Hematopoietic multipotent progenitor cell (in vitro differentiated cells): ENCODE results near the gene DSG2. TPM values are rescaled to one million over a fixed set of nuclear protein-coding genes. Genes with fewer than 3 reads are reported as not detected.
"Not testable (repeated sequence)": the region's sequence is repeated elsewhere in the genome, so short reads cannot be mapped to it uniquely, and the experiment has no call there.

Source experiments
- DNase-seq, 3 donors: peaks; one replicate each; pipeline ENCODE4 v3.0.0-alpha.2; 2011 to 2015; ENCODE audit warnings: low read depth in 2 of 3, low spot score in 2 of 3
- total RNA-seq: library from RNA; depleted of rRNA; stranded (reverse); fragments of >200 nt; gene quantifications from one replicate; pipeline ENCODE4 v1.2.3, GENCODE V29; 2012

DSG2 gene
- total RNA-seq: 16.7 TPM

DNA sequence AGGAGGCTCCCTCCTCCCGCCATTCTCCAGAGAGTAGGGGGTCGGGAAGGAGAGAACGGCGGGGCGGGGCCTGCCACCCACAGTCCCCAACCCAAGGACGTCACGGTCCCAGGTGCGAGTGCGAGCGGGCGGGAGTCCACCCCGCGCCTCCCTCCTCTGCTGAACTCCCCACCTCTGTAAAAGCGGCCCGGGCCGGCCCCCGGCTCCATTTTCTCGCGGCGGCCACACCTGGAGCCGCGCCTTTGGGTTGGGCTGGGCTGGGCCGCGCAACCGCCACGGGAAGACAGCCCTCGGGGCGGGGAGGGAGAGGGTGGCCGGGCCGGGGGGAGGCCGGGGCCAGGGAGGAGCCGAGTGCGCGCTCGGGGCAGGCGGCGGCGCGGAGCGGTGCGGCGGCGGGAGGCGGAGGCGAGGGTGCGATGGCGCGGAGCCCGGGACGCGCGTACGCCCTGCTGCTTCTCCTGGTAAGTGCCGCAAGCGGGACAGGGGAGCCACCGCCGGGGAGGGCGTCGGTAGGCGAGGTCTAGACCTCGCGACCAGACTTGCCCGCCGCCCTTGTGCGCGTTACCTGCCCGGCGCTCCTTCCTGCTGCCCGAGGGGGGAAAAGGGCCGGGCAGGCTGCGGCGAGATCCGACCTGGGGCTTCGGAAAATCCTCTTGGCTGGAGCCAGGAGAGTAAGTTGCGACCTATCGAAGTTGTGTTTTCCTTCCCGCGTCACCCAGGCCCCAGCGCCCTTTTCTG, at the start of gene DSG2:
Gene DSG2 (plus strand): TSS at position 342 of the 738 bp plus-strand sequence. CDS start 75 bp downstream, at position 417.
- DNase-seq: peak in 2 of 3 donors; percentile 62 to 70

DNA sequence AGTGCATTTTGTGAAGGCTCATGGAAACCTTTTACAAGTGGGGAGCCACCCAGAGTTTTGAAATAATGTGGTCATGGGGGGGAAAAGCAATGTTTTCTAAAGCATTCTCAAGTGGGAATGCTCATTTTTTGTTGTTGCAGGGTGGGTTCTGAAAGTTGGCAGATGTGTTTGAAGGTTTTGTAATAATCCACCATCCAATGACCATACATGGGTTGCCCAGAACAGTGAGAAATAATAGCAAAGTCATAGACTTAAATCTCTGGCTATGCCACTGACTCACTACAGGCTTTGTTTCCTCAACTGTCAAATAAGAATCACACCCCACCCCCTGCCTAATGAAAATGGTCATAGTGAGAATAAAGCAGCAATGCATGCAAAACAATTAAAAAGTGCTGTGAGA, 47.6 kb upstream of the DSG2 start:
- no peak for DNase-seq

DNA sequence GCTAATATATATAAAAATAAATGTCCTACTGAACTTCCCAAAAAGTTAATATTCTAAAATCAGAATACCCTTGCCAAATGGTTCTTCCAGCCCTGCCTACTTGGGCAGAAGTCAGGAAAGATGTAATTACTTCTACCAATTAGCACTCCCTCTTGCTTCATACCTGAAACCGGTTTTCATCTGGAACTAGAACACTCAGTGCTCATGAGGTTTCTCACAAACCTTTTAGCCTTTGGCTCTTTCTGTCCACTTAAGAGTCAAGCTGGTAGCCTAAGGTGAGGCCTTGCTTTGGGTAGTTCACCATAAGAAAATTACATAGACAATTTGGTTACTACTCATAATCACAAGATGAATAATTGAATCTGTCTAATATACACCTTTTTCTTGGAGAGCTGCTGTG, 46.4 kb upstream of the DSG2 start:
- DNase-seq: no peak

GRCh38 chr18:31454066-31454708, 43.8 kb upstream of the DSG2 start:
- DNase-seq: no peak

- DNase-seq: no peak
These were observed 28.3 kb upstream of the DSG2 start for GRCh38 chr18:31469629-31470028.

DNA sequence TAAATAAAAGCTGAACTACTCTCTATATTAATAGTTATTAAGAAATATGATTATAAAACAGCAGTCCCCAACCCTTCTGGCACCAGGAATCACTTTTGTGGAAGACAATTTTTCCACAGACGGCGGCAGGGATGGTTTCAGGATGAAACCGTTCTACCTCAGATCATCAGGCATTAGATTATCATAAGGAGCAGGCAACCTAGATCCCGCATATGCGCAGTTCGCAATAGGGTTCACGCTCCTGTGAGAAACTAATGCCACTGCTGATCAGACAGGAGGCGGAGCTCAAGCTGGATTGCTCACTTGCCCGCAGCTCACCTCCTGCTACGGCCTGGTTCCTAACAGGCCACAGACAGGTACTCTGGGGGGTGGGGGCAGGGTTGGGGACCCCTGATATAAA, 19.3 kb upstream of the DSG2 start:
- no peak for DNase-seq

DNA sequence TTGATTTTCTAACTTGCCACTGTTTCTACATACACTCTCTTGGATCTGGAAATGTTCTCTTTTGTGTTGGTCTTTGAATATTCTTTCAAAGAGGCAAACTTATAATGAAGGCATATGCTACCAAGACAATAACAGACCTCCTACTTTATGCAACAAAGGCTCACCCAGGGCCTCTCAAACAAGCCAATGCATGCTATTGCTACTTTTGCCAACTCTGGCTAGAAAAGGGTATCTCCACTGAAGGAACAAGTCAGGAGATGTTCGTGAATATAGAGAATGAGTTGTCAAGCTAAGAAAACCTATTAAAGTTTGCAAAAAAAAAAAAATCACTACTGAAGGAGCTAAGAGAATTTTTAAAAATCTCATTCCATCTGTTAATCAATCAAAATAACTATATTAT, 15.9 kb upstream of the DSG2 start:
- no peak for DNase-seq

DNA sequence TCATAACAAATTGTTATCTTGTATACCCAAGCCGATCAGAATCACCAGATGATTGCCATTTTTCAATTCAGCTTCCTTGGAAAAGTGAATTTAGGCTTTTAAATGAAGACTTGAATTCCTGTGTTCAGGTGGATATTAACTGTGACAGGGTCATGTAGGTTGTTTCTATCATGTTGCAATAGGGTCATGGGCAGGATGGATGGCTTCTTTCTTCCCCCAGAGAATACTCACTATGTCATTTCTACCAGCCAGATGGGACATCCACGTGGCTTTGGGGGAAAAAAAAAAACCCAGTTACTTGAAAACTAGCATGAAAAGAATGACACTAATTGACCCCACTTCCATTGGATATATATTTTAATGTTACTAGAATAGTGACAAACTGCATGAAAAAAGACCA, 14.6 kb upstream of the DSG2 start:
- DNase-seq: no peak

- no peak for DNase-seq
These were observed 13.5 kb upstream of the DSG2 start for GRCh38 chr18:31484461-31484860.

DNA sequence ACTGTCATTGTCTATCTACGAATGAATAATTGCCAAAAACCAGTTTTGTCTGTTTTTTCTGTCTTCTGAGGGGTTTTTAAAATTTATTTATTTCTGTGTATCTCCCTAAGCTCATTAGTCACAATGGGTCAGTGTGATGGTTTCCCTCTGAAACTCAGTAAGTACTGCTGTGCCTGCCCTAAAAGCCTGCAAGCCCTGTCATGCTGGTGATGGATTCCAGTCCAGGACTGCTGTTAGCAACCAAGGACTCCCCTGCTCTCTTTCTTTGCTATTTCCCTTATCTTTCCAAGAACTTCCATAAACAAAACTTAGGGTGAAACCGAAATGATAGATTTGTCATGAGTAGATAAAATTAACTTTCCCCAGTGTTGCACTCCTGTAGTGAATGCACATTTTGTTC, 11.8 kb upstream of the DSG2 start:
- no peak for DNase-seq

- no peak for DNase-seq
These were observed 10.5 kb upstream of the DSG2 start for GRCh38 chr18:31487246-31488015.

GRCh38 chr18:31489311-31489710, 8.7 kb upstream of the DSG2 start:
- no peak for DNase-seq

DNA sequence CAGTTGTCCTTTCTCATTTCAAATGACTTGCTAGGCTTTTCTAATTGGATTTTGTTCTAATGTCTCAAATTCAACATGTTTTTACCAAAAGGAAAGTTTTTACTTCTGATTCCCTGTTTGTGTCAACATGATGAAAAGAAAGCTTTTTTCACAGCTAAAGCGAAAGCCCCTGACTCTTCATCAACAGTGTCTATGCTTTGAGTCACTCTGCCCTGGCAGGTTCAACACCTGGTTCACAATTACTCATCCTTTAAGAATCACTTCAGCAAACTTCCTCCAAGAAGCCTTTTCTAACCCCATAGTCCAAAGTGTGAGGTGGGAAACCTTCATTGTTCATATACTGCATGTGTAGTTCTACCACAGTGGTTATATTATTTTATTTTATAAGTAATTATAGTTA, 7.6 kb upstream of the DSG2 start:
- no peak for DNase-seq

GRCh38 chr18:31490833-31491232, 7.1 kb upstream of the DSG2 start:
- DNase-seq: no peak

- no peak for DNase-seq
These were observed 6.4 kb upstream of the DSG2 start for GRCh38 chr18:31491586-31491985.

GRCh38 chr18:31492671-31493070, 5.3 kb upstream of the DSG2 start:
- no peak for DNase-seq

DNA sequence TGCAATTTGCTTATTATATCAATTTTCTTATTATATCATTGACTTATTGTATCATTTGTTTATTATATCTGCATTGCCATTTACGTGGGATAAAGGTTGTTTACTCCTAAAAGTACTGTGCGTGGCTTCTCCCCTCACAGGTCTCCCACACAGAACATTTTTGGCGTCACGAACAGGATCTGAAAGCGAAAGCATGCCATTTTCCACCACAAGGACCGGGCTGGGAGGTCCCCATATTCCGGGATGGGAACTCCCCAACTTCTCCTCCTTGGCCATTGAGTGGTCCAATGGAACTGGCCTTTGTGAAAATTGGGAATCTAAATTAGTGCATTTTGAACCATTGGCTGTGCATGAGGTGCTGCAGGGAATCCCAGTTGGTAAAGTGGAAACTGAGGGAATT, 4.8 kb upstream of the DSG2 start:
- no peak for DNase-seq

- DNase-seq: no peak
These were observed 4.0 kb upstream of the DSG2 start for GRCh38 chr18:31493941-31494340.

GRCh38 chr18:31494705-31495244, 3.2 kb upstream of the DSG2 start:
- not testable (repeated sequence) for DNase-seq

GRCh38 chr18:31497404-31497835, 557 bp upstream of the DSG2 start:
- no peak for DNase-seq
